Activated CD4-positive, alpha-beta T cell treated with anti-CD3 and anti-CD28 coated beads, Interleukin-2, amount 50 U/mL, for 16 hours (primary cell): ENCODE data around the gene CDC42EP1.
"Not testable (repeated sequence)": the region's sequence is repeated elsewhere in the genome, so short reads cannot be mapped to it uniquely, and the experiment has no call there.

ENCODE experiments used
- DNase-seq: peaks from one replicate; pipeline ENCODE4 v3.0.0-alpha.2; 2020

The CDC42EP1 gene

GRCh38 chr22:37534445-37534844 lies 25.8 kb upstream of the CDC42EP1 start:
- DNase-seq: no peak

GRCh38 chr22:37535159-37535558 lies 25.1 kb upstream of the CDC42EP1 start:
- no peak for DNase-seq

- DNase-seq: peak; percentile 96
Observed at GRCh38 chr22:37538590-37539357, 21.5 kb upstream of the CDC42EP1 start.

GRCh38 chr22:37539790-37540189 lies 20.5 kb upstream of the CDC42EP1 start:
- DNase-seq: not testable (repeated sequence)

GRCh38 chr22:37542416-37542815 lies 17.9 kb upstream of the CDC42EP1 start:
- not testable (repeated sequence) for DNase-seq

GRCh38 chr22:37542959-37543358 lies 17.3 kb upstream of the CDC42EP1 start:
- DNase-seq: no peak

- DNase-seq: peak; percentile 71
Observed at GRCh38 chr22:37544955-37545702, 15.2 kb upstream of the CDC42EP1 start.

- no peak for DNase-seq
Observed at GRCh38 chr22:37545703-37546436, 14.4 kb upstream of the CDC42EP1 start.

GRCh38 chr22:37546437-37547250 lies 13.6 kb upstream of the CDC42EP1 start:
- DNase-seq: no peak

GRCh38 chr22:37547251-37547741 lies 13.0 kb upstream of the CDC42EP1 start:
- no peak for DNase-seq

GRCh38 chr22:37549704-37550059 lies 10.6 kb upstream of the CDC42EP1 start:
- DNase-seq: no peak

GRCh38 chr22:37550921-37551320 lies 9.4 kb upstream of the CDC42EP1 start:
- not testable (repeated sequence) for DNase-seq

GRCh38 chr22:37551981-37552380 lies 8.3 kb upstream of the CDC42EP1 start:
- no peak for DNase-seq

GRCh38 chr22:37552524-37553163 lies 7.6 kb upstream of the CDC42EP1 start:
- DNase-seq: no peak

GRCh38 chr22:37553725-37554124 lies 6.6 kb upstream of the CDC42EP1 start:
- no peak for DNase-seq

GRCh38 chr22:37555029-37555428 lies 5.3 kb upstream of the CDC42EP1 start:
- DNase-seq: no peak

- DNase-seq: no peak
Observed at GRCh38 chr22:37556710-37557109, 3.6 kb upstream of the CDC42EP1 start.

GRCh38 chr22:37557321-37558001 lies 2.8 kb upstream of the CDC42EP1 start:
- DNase-seq: no peak

- DNase-seq: no peak
Observed at GRCh38 chr22:37558815-37559214, 1.5 kb upstream of the CDC42EP1 start.

GRCh38 chr22:37559521-37559900 lies 769 bp upstream of the CDC42EP1 start:
- no peak for DNase-seq

- DNase-seq: no peak
Observed at GRCh38 chr22:37560608-37561211, 430 bp downstream of the CDC42EP1 start.
